Measurements from ENCODE around the gene CSMD2.
"Not testable (repeated sequence)": the region's sequence is repeated elsewhere in the genome, so short reads cannot be mapped to it uniquely, and the experiment has no call there.

CSMD2 gene

DNA sequence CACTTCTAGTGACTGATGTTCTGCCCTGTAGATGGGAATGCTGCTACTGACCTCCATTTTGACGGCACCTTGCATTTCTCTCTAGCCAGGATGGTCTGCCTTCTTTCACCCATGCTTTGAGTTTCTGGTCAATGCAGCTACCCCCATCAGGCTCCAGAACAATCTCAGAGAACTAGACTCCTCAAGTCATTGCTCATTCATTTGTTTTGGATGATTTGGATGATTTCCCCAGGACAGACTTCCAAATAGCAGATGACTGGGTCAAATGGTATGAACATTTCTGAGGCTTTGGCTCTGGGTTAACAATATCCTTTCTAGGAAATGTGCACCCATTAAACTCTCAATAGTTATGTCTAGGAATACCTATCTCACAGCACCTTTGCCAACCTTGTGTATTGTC, 63.9 kb downstream of the CSMD2 start:
- no peak for DNase-seq

DNA sequence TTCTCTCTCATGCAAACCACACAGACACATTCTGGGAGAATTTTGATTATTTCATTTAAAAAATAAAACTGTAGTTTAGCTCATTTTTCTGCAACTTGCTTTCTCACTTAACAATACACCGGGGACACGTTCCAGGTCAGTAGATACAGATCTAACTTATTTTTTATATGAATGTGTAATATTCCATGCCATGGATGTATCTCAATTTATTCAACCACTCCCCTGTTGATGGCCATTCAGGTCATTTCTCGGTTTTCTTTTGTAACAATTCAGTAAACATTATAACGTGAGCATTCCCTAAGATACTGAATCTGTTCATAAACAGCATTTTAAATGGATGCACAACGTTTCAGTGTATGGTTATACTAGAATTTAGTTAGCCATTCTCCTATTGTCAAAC, 64.7 kb downstream of the CSMD2 start:
- DNase-seq, result no peak

DNA sequence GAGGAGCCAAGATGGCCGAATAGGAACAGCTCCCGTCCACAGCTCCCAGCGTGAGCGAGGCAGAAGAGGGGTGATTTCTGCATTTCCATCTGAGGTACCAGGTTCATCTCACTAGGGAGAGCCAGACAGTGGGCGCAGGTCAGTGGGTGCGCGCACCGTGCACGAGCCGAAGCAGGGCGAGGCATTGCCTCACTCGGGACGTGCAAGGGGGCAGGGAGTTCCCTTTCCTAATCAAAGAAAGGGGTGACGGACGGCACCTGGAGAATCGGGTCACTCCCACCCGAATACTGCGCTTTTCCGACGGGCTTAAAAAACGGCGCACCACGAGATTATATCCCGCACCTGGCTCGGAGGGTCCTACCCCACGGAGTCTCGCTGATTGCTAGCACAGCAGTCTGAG, 72.6 kb downstream of the CSMD2 start:
- DNase-seq, result not testable (repeated sequence)

DNA sequence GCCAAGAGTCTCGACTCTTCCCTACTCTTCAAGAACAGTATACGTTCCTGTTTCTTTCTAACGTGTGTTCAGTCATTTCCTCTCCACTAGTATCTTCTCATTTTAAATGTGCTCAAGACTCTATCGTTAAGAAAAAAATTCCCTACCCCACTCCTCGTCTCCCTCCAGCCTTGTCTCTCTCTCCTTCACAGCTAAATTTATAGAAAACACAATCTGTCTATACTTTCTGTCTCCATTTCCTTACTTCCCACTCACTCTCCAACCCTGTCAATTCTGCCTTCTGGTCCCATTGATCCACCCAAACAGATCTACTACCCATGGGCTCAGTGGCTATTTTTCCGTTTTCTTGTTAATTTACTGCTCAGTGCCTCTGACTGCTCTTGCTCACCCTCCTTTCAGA, 75.3 kb downstream of the CSMD2 start:
- no peak for DNase-seq

DNA sequence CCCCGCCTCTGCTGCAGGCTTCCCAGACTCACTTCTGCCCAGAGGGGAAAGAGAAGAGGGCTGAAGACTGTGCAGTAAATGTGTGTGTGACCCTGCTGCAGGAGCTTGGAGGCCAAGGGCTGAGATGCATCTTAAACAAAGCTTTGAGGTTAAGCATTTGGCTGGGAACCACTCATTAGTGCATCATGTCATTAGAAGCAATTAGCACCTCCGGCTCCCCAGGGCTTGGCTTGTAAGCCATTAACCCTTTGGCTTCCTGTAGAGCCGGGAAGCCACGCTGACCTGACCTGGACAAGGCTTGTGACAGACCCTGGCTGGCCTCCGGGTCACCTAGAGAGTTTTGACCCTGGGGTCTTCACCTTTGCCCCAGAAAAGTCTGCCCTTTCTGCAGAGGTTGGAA, 77.0 kb downstream of the CSMD2 start:
- DNase-seq, result no peak

DNA sequence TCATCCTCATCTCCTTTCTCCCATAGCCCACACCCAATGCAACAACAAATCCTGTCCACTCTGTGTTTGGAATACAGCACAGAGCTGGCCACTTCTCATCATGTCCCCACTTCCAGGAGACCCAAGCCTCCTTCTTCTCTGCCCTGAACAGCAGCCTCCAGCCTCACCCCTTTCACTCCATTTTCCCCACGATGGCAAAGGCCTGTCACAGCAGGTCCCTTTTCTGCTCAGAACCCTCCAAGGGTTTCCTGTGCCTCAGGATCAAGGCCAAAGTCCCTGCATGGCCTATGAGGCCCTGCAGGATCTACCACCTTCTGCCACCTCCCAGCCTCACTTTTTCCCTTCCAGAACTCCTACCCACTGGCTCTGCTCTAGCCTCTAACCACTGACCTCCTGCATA, 78.5 kb downstream of the CSMD2 start:
- no peak for DNase-seq

DNA sequence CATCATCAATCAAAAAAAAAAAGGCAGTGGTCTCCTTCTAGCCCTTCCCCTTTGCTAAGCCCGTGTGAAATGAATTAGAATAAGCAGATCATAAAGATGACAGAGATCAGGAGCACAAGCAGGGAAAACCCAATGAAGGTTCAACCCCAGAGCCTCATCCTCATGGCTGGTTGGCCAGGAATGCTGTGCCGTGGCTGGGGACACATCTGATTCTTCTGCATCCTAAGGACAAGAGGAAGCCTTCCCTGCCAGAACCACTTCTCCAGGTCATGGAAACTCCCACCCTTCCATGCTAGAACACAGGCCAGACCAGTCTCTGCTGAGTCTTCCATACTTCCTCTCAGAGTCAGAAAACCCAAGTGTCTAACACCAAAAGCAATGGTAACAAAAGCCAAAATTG, 81.1 kb downstream of the CSMD2 start:
- no peak for DNase-seq

DNA sequence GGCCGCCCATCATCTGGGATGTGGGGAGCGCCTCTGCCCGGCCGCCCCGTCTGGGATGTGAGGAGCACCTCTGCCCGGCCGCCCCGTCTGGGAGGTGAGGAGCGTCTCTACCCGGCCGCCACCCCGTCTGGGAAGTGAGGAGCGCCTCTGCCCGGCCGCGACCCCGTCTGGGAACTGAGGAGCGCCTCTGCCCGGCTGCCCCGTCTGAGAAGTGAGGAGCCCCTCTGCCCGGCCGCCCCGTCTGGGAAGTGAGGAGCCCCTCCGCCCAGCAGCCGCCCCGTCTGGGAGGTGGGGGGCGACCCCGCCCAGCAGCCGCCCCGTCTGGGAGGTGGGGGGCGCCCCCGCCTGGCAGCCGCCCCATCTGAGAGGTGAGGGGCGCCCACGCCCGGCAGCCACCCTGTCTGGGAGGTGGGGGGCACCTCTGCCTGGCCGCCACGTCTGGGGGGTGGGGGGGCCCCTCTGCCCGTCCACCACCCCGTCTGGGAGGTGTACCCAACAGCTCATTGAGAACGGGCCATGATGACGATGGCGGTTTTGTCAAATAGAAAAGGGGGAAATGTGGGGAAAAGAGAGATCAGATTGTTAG, 82.9 kb downstream of the CSMD2 start:
- not testable (repeated sequence) for DNase-seq

DNA sequence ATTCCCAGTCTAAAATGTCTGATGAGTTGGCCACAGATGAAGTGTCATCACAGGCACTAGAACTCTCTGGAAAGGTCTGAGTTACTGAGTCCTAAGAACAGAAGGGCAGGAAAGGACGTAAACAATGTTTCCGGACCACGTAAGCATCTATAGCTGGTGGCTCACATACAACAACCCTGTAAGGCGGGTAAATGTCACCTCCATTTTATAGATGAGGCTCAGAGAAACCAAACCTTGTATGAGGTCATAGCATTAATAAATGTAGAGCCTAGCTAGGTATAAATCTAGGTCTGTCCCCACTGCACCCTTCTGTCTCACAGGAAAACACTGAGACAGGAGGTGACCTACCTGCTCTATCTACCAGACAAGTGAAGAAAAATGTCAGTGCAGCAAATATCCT, 86.6 kb downstream of the CSMD2 start:
- no peak for DNase-seq

DNA sequence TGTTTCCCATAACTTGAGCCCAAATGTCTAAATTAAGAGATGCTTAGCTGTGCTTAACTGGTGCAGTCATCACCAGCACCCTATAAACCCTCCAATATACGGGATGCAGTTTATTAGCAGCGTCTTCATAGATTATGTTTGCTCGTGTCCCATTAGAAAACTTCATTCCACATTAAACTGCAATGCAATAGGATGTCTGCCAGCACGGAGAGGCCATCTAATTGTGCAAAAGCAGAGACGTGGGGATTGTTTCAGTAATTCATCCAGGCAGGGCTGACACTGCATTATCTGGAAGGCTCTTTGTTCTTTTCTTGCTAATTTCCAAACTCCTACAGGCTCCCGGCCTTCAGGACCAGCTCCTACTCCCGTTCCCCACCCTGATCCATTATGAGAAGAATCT, 89.5 kb downstream of the CSMD2 start:
- DNase-seq, result no peak

DNA sequence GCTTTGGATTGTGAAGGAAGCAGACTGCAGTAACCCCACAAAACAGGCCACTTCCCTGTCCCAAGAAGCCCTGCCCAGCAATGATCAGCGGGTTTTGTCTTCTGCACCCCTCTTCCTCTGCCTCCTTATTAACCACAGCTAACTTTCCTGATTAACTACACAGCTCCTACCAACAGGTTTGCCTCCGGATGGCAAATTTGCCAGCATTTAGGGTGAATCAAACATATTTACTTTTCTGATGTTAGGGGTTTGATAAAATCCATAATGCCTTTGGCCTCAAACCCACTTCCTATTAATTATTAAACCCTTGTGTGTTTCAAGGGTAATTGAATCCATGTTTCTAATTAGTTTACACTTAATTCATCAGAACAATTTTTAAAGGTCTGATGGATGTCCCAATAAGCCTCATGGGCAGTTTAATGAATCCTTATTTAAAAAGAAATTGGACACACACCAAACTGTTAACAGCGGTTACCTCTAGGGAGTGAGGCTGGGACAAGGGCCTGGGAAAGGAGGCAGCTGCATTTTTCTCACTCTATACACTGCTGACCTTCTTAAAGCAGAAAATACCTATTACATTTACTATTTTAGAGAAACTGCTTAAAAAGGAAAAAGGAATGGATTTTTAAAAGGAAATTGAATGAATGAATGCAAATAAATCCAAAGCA, 91.9 kb downstream of the CSMD2 start:
- no peak for DNase-seq

DNA sequence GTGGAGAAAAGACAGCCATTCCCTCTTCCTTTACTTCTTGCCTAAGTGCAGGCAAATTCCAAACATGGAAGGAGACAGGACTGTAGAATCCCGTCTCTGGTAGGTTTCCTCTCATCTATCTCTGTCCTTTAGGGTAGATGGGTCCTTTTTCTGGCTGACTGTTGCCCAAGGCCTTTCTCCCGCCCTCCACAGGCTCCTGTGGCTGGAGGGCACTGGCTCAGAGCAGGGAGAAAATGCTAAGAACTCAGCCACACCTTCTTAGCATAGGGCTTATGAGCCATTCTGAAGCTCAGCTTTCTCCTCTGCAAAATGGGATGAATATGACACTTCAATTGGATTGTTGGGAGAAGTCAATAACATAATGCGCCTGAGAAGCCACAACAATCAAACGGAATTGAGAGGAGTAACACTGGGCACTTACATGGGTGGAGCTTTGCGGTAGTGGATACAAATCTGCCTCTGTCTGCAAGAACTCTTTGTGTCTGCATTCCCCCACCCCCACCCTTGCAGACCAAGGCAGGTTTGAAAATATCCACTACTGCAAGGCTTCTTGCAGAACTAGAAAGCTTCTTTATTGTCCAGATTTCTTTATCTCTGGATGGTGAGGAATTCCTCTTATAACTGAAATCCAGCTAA, 94.7 kb downstream of the CSMD2 start:
- no peak for DNase-seq

DNA sequence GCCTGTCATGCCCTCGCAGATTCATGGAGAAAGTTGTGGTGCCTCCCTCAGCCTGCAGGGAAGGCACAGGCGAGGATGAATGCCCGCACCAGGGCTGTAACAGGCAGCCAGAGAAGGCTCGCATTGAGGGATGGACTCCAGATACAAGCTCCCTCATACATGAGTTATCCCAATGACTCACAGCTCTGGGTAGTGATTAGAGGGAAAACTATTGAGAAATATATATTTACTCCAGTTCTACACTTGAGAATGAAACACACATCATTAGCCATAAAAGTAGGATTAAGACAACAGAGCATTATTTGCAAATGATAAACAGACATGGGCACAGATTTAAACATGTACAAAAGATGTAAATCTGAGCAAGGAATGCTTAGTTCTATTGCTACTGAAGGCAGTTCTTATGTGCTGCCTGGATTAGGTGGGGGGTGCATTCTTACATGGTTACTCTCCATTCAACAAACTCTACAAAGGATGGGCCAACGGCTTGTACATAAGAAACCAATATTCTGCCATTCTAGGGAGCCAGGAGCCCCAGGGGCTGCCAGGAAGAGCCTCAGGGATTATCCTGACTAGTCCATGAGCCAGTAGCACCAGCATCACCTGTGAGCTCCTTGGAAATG, 97.9 kb downstream of the CSMD2 start:
- DNase-seq, result no peak

DNA sequence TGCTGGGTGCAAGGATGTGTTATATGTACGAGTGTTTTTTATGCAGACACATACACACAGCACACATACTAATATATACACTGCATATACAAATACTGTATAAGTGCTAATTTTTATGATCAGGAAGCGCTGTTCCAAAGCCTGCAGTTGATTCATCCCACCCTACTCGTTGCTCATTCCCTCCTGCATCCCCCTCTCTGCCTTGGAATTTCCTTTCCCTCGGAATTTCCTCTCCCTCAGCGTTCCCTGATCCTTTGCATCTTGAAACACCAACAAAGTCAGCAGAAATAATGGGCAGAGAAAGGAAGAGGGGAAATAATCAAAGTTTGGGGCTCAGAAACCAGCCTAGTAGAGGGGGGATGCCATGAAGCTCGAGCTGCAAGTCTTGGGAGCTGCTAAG, 98.9 kb downstream of the CSMD2 start:
- DNase-seq, result no peak

DNA sequence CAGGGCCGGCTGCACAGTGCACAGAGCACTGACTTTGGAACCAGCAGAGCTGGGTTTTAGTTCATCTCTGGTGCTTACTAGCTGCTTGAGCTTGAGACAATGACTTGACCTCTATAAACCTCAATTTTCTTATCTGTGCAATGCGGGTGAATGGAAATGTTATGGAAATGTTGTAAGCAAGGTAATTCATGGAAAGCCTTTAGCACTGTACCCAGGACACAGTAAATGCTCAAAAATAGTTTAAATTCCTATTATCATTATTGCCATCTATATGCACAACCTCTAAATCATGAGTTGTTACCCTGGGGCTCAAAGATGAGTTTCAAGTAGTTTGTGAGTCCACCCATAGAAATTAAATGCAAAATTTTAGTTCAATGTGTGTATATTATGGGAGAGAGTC, 99.5 kb downstream of the CSMD2 start:
- no peak for DNase-seq

DNA sequence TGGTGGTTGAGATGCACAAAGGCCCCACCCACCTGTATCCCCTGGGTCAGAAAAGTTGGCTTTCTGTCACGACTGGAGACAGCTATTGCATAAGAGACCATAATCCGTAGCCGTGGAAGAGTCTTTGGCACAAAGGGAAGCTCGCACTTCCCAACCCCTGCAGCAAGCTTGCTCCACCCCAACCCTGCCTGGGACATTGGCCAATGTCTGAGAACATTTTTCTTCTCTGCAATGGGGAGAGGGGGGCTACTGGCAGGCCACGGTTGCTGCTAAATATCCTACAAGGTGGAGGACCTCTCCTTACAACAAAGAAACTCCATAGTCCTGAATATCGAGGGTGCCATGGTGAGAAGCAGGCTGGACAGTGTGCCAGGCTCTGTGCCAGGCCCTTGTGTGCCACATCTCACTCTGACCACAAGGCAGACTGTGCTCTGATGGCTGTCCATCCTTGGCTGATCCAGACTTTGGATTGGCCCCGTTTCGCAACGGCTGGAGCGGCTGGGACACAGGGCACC, 104.1 kb downstream of the CSMD2 start:
- no peak for DNase-seq

DNA sequence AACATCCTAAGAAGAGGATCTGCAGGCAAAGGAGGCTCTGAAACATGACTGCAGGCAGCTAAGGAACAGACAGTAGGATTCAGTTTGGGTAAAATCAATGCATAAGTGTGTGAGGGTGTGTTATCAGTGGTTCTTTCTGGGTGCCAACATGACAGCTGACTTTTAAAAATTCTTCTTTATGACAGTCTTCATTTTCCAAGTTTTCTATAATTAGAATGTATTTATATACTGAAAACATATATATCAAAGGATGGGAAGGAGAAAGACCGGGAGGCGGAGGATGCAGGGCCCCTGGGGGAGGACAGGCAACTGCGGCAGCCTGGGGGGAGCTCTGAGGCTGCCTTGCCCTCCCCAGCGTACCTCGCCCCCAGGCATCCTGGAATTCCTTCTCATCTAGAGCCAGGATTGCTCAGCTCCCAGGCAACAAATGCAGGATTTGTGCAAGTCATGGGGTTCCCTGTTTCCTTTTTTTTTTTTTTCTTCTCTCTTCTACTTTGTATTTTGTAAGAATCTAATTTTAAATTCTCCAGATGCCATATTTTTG, 104.8 kb downstream of the CSMD2 start:
- DNase-seq, result no peak

DNA sequence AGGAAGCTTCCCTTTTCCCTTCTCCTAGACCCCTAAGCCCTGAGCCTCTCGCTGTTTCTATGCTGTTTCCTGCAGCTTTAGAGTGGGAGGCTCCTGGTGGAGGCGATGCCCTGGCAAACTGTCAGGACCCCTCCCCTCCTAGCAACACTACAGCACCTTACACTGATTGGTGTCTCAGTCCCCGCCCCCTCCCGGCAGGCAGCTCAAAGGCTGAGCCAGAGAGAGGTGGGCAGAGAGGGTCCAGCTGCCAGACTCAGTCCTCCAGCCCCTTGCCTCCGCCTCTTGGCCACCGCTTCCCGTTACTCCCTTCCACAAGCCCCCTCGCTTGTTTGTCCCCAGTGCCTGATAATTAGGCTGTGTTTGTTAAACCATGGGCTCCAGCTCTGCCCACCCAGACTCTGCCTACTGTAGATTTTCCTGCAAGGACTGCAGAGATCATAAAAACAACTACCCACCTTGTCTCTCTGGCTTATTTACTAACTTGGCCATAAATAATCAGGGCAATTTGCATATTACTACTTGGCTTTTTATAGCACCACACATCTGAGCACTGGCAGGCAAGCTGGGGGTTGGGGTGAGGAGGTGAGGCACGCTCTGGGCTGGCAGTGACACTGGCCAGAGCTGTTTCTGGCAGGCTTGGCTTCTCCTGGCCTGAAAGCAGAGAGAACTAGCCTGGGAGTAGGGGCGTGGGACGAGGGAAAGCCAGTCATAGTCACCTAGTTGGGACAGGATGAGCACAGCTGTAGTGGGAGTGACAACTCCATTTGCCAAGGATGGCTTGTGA, 107.5 kb downstream of the CSMD2 start:
- DNase-seq, result no peak

DNA sequence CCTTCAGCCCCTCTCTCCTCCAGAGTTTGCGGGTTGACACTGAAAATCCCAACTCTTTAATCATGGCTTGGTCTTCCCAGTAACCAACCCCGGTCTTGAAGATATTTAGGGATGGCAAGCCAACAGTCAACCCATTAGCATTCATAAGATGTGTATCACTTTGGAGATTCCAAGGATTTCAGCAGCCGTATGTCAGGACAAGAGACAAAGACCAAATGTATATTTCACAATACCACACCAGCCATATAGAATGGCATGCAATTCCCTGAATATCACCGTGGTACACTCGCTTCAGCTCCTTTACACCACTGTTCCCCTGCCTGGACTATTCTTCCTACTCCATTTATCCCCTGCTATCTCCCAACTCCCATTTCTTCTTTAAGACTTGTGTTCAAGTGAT, 109.2 kb downstream of the CSMD2 start:
- DNase-seq, result no peak

DNA sequence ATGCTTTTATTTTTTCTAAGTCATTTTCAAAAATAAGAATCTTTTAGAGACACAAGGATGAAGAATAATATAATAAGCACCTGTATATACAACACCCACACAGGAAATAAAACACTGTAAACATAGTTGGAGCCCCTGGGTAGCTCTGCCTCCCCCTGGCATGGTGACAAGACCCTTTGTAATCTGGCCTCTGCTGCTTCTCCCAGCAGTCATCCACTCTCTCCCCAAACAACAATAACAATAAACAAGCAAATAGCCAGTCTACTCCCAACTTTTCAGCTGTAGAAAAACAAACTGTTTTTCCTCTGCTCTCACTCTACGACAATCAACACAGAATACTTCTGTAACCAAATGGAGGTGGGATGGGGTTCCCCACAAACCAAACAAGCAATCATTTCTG, 110.1 kb downstream of the CSMD2 start:
- DNase-seq, result no peak

DNA sequence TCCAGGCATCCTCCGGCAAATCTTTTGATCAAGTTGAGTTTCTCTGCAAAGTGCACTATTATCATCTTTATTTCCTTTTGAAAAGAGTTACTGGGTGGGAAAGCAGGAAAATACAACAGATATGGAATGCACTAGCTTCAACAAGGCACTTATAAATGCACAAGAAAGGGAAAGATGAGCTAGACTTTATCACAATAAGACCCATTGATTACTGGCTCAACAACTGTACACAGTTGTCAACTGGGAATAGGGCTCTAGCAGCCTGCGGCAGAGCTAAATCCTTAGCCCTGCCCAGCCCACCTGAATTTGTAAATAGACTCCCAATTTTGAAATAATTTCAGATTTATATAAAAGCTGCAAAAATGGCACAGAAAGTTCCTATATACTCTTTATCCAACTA, 111.4 kb downstream of the CSMD2 start:
- DNase-seq, result no peak

DNA sequence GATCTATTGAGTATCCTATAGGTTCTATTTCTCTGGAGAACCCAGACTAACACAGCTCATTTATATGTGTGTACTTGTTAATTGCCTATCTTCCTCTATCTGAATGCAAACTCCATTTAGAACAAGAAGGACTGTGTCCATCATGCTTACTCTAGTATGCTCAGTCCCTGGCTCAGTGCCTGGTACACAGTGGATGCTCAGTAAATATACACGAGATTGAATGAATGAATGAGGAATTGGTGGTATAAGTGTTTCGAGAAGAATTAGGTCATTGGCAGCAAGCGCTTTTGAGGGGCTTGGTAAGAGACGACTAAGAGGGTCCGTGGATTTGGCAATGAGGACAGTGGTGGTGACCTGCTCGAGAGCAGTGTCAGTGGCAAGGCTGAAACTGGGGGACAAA, 112.5 kb downstream of the CSMD2 start:
- no peak for DNase-seq
